Measurements from ENCODE around the gene EXOSC10.

- TF ChIP-seq CTCF (conservative IDR thresholded peaks at IDR 0.05) (no peak), EZH2 (IDR thresholded peaks at IDR 0.05; ENCODE audit: low read depth) (no peak)
Observed at GRCh38 chr1:11024874-11025203, 74.8 kb downstream of the EXOSC10 start.

Measured in PC-9 (cell line).